Activated B cell treated with CpG ODN at 0.5 μM for 24 hours (primary cell): Measurements from ENCODE around the gene PHACTR2. TPM values are rescaled to one million over a fixed set of nuclear protein-coding genes. Genes with fewer than 3 reads are reported as not detected.
"Not testable (repeated sequence)": the region's sequence is repeated elsewhere in the genome, so short reads cannot be mapped to it uniquely, and the experiment has no call there.

Experiments used
- ATAC-seq: fragments of 200-7000 bp; cut with Tn5 transposase; one replicate; pipeline ENCODE4 v1.10.0; 2021; ENCODE audit warnings: low read depth, mild to moderate bottlenecking, moderate library complexity
- CTCF ChIA-PET: fragments of 350-600 bp; sonication (Branson Sonifier 250); formaldehyde crosslinking; loops from one replicate; lab custom pipeline; 2021; ENCODE audit warnings: antibody characterized with exemption; lab: Charles Lee
- POLR2A ChIA-PET: fragments of 350-600 bp; sonication (Branson Sonifier 250); formaldehyde crosslinking; loops from one replicate; lab custom pipeline; 2021; ENCODE audit warnings: antibody characterized with exemption; lab: Charles Lee
- DNase-seq: peaks from one replicate; pipeline ENCODE4 v3.0.0; 2022
- H3K27ac Mint-ChIP-seq: one replicate; pipeline ENCODE4 v1.8.0; 2020; ENCODE audit warnings: mixed read lengths
- H3K27me3 Mint-ChIP-seq: one replicate; pipeline ENCODE4 v1.8.0; 2021; ENCODE audit warnings: mixed read lengths
- H3K36me3 Mint-ChIP-seq: one replicate; pipeline ENCODE4 v1.8.0; 2021; ENCODE audit warnings: low read depth, mixed read lengths
- H3K4me1 Mint-ChIP-seq: one replicate; pipeline ENCODE4 v1.8.0; 2021; ENCODE audit warnings: mixed read lengths
- H3K4me3 Mint-ChIP-seq: one replicate; pipeline ENCODE4 v1.8.0; 2020; ENCODE audit warnings: mild to moderate bottlenecking, mixed read lengths
- H3K9me3 Mint-ChIP-seq: one replicate; pipeline ENCODE4 v1.8.0; 2020; ENCODE audit warnings: mixed read lengths
- CTCF ChIP-seq: fragments of 200-600 bp; IDR thresholded peaks from one replicate; pipeline ENCODE4 v1.8.0; 2022; ENCODE audit warnings: antibody characterized with exemption, mild to moderate bottlenecking
- intact Hi-C: fragments of 100-400 bp; cut with micrococcal nuclease; formaldehyde crosslinking; loops from one replicate; pipeline ENCODE4 v1.15.1; 2024
- total RNA-seq: library from RNA; stranded (reverse); gene quantifications from 2 replicates; pipeline ENCODE4 v1.2.3, GENCODE V29; 2022

PHACTR2 gene
- total RNA-seq, 1 donor from 2014 or later = 11.7 TPM

- ChIA-PET CTCF (no interaction called here), POLR2A (no interaction called here)
- Mint-ChIP-seq H3K36me3 (no peaks in the 10 kb centered on the region), H3K4me1 (peaks cover 2% of the 10 kb centered on the region), H3K9me3 (no peaks in the 10 kb centered on the region), H3K27me3 (no peaks in the 10 kb centered on the region), H3K27ac (no peak overlapping the region), H3K4me3 (no peak overlapping the region)
- no peak for DNase-seq
- intact Hi-C loops = no loop called here
- no peak for ATAC-seq
- no peak for TF ChIP-seq CTCF
Measured at GRCh38 chr6:143734641-143735063, 56.9 kb downstream of the PHACTR2 start.

- CTCF ChIA-PET, H3K27me3 Mint-ChIP-seq, H3K4me1 Mint-ChIP-seq, intact Hi-C loops, H3K4me3 Mint-ChIP-seq, POLR2A ChIA-PET, H3K9me3 Mint-ChIP-seq, H3K27ac Mint-ChIP-seq, DNase-seq, ATAC-seq, H3K36me3 Mint-ChIP-seq: not testable (repeated sequence)
Measured at GRCh38 chr6:143738072-143738690, 60.4 kb downstream of the PHACTR2 start.

- DNase-seq (no peak), ATAC-seq (no peak)
- Mint-ChIP-seq H3K9me3 (no peaks in the 10 kb centered on the region), H3K27me3 (no peaks in the 10 kb centered on the region), H3K4me3 (no peak overlapping the region), H3K36me3 (no peaks in the 10 kb centered on the region), H3K4me1 (no peaks in the 10 kb centered on the region), H3K27ac (no peak overlapping the region)
- ChIA-PET CTCF (no interaction called here), POLR2A (no interaction called here)
- intact Hi-C loops = no loop called here
- no peak for TF ChIP-seq CTCF
Measured at GRCh38 chr6:143739341-143739851, 61.6 kb downstream of the PHACTR2 start.

GRCh38 chr6:143740213-143740612, 62.4 kb downstream of the PHACTR2 start:
- no peaks in the 10 kb centered on the region for H3K36me3 Mint-ChIP-seq

GRCh38 chr6:143741480-143741879, 63.7 kb downstream of the PHACTR2 start:
- H3K4me1 Mint-ChIP-seq = no peaks in the 10 kb centered on the region
- intact Hi-C loops = no loop called here
- no peak overlapping the region for H3K27ac Mint-ChIP-seq
- H3K36me3 Mint-ChIP-seq = no peaks in the 10 kb centered on the region
- ATAC-seq (no peak), DNase-seq (no peak)
- CTCF ChIA-PET = no interaction called here
- H3K27me3 Mint-ChIP-seq = no peaks in the 10 kb centered on the region
- no peak overlapping the region for H3K4me3 Mint-ChIP-seq
- no peak for TF ChIP-seq CTCF
- H3K9me3 Mint-ChIP-seq = no peaks in the 10 kb centered on the region
- POLR2A ChIA-PET = interaction anchor here (0.7 kb wide), 1 partner anchor 64 kb away, joined by 4 read pairs; the partner anchor contains the start of gene PHACTR2

More at GRCh38 chr6:143740213-143740612, 62.4 kb downstream of the PHACTR2 start:
- ChIA-PET CTCF (no interaction called here), POLR2A (no interaction called here)
- Mint-ChIP-seq H3K4me3 (no peak overlapping the region), H3K4me1 (no peaks in the 10 kb centered on the region), H3K27ac (no peak overlapping the region), H3K27me3 (no peaks in the 10 kb centered on the region), H3K9me3 (no peaks in the 10 kb centered on the region)
- ATAC-seq (no peak), DNase-seq (no peak)
- intact Hi-C loops = no loop called here
- no peak for TF ChIP-seq CTCF
